HG03439 (cell line): Measurements from ENCODE around the gene CARD19.

ENCODE experiments used
- ATAC-seq: cut with Tn5 transposase; IDR thresholded peaks from one replicate; pipeline ENCODE4 v1.9.1; 2021; ENCODE audit warnings: mild to moderate bottlenecking, moderate library complexity; ENCODE audit not compliant: unreplicated experiment

The CARD19 gene

GRCh38 chr9:93096131-93096802 lies at the start of gene CARD19:
Gene CARD19, plus strand, starts transcription at chr9:93096217. Its CDS starts 129 bp downstream, at chr9:93096346.
- ATAC-seq, result peak; percentile 19

- ATAC-seq, result no peak
Observed at GRCh38 chr9:93048566-93049448, 47.2 kb upstream of the CARD19 start.

- ATAC-seq, result no peak
Observed at GRCh38 chr9:93049491-93049890, 46.5 kb upstream of the CARD19 start.

GRCh38 chr9:93050231-93050630 lies 45.8 kb upstream of the CARD19 start:
- ATAC-seq, result no peak

GRCh38 chr9:93051680-93052089 lies 44.3 kb upstream of the CARD19 start:
- no peak for ATAC-seq

- ATAC-seq, result no peak
Observed at GRCh38 chr9:93052791-93053540, 43.1 kb upstream of the CARD19 start.

GRCh38 chr9:93053781-93054331 lies 42.2 kb upstream of the CARD19 start:
- ATAC-seq, result no peak

- ATAC-seq, result no peak
Observed at GRCh38 chr9:93054758-93055704, 41.0 kb upstream of the CARD19 start.

- no peak for ATAC-seq
Observed at GRCh38 chr9:93057042-93057702, 38.8 kb upstream of the CARD19 start.

- peak; percentile 7 for ATAC-seq
Observed at GRCh38 chr9:93057703-93058354, 38.2 kb upstream of the CARD19 start.

GRCh38 chr9:93058355-93059010 lies 37.5 kb upstream of the CARD19 start, which contains the start of gene SUSD3:
Gene SUSD3, plus strand, starts transcription at chr9:93058701. Its CDS starts 42 bp downstream, at chr9:93058743.
- peak; percentile 39 for ATAC-seq

GRCh38 chr9:93059011-93059714 lies 36.9 kb upstream of the CARD19 start:
- ATAC-seq, result peak; percentile 23

GRCh38 chr9:93059715-93060578 lies 36.1 kb upstream of the CARD19 start:
- ATAC-seq, result no peak

- no peak for ATAC-seq
Observed at GRCh38 chr9:93060746-93061259, 35.2 kb upstream of the CARD19 start.

GRCh38 chr9:93061260-93061751 lies 34.7 kb upstream of the CARD19 start:
- ATAC-seq, result no peak
